Fibroblast of mammary gland (primary cell): Measurements from ENCODE around the gene AP1S1.

Experiments used
- DNase-seq: peaks from one replicate; pipeline ENCODE4 v3.0.0-alpha.2; 2010; ENCODE audit warnings: low read depth
- H3K4me3 ChIP-seq: 2 replicates; pipeline ENCODE4 v1.5.1; 2011; ENCODE audit warnings: low read depth, mild to moderate bottlenecking, low read length, moderate library complexity; ENCODE audit not compliant: control insufficient read depth
- TF ChIP-seq, protein P1 (sequence below): conservative IDR thresholded peaks from 2 replicates; pipeline ENCODE4 v1.5.1; 2011; ENCODE audit warnings: low read depth, low read length, inconsistent platforms; ENCODE audit not compliant: control insufficient read depth, insufficient read depth

Gene AP1S1

DNA sequence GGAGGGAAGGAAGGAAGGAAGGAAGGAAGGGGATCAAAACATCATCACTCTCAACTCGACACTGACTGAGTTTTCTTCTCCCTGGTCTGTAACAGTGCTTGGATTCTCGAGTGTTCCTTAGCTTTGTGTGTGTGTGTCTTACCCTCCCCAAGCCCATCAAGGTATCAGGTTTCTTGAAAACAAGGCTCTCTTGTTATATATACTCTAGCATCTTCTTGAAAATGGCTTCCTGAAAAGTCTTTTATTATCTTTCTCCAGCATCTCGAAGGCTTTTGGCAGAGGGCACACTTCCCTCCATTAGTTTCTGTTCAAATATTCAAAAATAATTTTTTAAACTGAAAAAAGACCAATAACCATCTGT lies 14.0 kb upstream of the AP1S1 start:
- DNase-seq = peak; percentile 67
- no peak overlapping the region for H3K4me3 ChIP-seq
- TF ChIP-seq, protein P1, sequence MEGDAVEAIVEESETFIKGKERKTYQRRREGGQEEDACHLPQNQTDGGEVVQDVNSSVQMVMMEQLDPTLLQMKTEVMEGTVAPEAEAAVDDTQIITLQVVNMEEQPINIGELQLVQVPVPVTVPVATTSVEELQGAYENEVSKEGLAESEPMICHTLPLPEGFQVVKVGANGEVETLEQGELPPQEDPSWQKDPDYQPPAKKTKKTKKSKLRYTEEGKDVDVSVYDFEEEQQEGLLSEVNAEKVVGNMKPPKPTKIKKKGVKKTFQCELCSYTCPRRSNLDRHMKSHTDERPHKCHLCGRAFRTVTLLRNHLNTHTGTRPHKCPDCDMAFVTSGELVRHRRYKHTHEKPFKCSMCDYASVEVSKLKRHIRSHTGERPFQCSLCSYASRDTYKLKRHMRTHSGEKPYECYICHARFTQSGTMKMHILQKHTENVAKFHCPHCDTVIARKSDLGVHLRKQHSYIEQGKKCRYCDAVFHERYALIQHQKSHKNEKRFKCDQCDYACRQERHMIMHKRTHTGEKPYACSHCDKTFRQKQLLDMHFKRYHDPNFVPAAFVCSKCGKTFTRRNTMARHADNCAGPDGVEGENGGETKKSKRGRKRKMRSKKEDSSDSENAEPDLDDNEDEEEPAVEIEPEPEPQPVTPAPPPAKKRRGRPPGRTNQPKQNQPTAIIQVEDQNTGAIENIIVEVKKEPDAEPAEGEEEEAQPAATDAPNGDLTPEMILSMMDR = no peak

DNA sequence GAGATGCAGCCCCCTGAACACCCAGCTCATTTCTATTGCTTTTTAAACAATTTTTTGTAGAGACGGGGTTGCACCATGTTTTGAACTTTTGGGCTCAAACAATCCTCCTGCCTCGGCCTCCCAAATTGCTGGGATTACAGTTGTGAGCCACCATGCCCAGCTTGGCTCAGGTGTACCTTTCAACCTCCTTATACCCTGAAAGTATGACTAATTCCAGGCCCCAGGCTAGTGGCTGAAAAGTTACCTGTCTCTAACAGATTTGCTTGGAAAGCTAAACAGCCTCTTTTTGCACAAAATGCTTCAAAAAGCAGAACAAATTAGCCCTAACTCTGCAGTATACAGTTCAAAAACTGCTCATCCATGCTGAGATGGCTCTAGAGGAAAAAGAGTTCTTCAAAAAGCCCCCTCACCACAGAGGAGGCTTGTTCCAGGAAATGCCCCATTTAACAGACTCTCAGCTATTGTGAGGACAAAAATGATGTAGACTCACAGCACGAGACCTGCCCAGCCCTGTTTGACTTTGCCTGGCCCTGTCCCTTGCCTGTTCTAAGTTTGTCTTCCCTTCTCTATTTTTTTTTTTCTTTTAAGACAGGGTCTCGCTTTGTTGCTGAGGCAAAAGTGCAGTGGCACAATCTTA lies 13.4 kb upstream of the AP1S1 start:
- TF ChIP-seq, protein P1 = no peak
- no peak overlapping the region for H3K4me3 ChIP-seq
- DNase-seq = no peak

DNA sequence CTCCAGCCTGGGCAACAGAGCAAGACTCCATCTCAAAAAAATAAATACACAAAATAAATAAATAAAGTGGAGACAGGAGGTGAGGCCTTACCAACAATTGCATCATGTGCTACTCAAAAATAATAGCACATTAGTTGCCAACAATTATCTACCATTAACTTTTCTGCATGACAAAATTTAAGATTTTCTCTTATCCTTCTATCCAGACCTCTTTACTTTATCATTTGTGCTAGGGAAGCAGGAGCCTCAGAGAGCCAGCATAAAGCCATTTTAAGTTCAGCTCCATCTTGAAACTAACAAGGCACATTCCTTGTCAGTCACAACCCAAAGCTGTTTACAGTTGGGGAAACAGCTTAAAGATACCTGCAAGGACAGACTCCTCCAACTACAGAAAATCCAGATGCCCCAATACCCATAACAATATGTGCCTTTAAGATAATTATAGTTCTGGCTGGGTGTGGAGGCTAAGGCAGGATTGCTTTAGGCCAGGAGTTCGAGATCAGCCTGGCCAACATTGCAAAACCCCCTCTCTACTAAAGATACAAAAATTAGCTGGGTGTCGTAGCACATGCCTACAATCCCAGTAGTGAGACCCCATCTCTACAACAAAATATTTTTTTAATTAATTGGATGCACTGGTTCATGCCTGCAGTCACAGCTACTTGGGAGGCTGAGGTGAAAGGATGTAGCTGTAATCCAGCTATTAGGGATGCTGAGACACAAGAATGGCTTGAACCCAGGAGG lies 2.2 kb upstream of the AP1S1 start:
- H3K4me3 ChIP-seq = no peak overlapping the region
- no peak for DNase-seq
- TF ChIP-seq, protein P1 = no peak

DNA sequence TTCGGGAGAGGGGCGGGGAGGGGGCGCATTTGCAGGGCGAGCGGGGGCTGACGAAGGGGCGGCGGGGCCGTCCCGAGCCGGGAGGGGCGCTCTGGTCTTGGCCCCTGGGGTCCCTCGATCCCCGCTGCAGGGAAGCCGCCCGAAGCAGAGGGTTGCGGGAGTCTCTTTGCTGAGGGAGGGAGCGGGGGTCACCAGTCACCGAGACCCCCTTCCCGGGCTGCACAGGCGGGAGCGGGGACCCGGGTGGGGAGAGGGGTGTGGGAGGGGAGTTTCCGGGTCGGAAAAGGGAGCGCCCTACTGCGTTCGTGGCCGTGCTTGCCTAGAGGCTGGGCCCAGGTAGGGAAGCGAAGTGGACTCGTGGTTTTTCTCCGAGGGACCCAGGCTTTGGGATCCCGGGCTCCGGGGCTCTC lies 422 bp downstream of the AP1S1 start:
- peak overlapping the region; percentile 80 for H3K4me3 ChIP-seq
- no peak for DNase-seq
- TF ChIP-seq, protein P1 = no peak

DNA sequence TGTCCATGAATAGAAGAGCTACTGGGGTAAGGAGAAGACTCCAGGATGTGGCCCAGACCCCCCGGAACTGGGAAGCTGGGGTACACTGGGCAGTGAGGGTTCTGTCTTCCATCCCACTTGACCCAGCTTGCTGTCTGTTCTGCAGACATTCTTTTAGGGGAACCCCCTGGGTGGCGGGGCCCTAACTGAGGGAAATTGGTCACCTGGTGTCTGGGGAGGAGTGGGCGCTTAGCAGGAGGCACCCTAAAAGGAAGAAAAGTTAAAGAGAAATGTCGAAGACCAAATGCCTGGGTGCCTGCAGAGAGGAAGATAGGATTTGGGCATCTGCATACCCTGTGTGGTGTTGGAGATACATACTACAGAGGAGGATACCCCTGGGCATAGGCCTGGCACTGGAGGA lies 1.0 kb downstream of the AP1S1 start:
- TF ChIP-seq, protein P1 = no peak
- DNase-seq = no peak
- peak overlapping the region; percentile 80 for H3K4me3 ChIP-seq

DNA sequence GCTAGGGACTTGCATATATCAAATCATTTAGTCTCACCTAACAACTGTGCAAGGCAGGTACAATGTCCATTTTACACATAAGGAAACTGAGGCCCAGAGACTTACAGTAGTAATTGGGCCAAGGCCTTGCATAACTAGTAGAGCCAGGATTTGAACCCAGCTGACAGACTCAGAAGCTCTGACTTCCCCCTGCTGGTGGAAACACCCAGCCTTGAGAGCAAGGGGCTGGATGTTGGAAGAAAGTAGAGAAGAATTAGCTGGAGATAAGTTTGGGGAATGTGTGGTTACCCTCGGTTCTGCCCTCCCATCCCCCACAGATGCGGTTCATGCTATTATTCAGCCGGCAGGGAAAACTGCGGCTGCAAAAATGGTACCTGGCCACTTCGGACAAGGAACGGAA lies 2.0 kb downstream of the AP1S1 start:
- no peak overlapping the region for H3K4me3 ChIP-seq
- no peak for DNase-seq
- TF ChIP-seq, protein P1 = peak; percentile 27
